Dedifferentiated amniotic fluid mesenchymal stem cell (primary cell): ENCODE results near the gene PRKAR1B.
"Not testable (repeated sequence)": the region's sequence is repeated elsewhere in the genome, so short reads cannot be mapped to it uniquely, and the experiment has no call there.

Experiments used
- DNase-seq: peaks from one replicate; pipeline ENCODE4 v3.0.0-alpha.2; 2016; ENCODE audit errors: extremely low spot score

PRKAR1B gene

DNA sequence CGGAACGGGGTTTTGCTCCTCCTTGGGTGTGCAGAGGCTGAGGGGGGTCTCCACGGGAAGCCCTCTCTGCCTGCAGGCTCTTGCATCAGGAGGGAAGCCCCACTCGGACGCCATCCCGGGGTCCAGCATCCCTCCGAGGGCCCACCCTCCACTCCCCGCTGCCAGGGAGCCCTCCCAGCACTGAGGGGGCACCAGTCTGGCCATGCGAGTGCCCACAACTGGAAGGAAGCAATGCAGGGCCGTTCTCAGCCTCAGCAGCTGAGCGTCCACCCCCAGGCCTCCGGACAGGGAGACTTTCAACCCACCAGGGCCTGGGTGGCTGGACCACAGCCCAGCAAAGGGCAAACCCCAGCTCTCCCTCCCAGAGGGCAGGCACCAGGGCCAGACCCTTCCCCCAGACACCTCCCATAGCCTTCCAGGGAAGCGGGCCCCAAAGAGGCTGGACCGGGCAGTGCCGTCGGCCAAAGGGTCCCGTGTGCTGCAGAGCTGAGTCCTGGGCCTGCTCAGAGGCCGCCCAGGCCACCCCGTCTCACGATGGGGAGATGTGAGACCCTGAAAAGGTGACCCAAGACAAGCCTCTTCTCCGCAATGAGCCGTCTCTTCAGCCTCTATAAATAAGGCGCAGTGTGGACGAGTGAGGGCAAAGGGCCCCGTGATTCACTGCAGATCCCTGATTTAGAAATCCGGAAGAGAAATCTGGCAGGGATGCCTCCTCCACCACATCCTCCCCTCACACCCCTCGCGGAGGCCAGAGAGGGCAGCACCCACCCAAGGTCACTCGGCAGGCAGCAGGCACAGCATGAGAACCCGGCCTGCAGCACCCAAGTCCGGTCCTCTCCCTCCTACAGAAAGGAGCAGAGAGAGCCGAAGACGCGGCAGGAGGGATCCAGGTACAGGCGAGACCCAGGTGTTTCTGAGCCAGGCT, 82.4 kb downstream of the PRKAR1B start:
- DNase-seq: no peak

DNA sequence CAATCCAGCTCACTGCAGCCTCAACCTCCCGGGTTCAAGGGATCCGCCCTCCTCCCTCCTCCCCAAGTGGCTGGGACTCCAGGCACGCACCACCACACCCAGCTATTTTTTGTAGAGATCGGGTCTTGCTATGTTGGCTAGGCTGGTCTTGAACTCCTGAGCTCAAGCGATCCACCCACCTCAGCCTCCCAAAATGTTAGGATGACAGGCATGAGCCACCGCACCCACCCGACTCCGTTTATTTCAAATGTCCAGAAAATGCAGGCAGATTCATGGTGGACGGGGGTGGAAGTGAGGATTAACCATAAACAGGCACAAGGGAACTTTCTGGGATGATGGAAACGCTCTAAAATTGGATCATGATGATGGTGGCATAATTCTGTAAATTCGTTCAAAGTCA, 85.1 kb downstream of the PRKAR1B start:
- no peak for DNase-seq

DNA sequence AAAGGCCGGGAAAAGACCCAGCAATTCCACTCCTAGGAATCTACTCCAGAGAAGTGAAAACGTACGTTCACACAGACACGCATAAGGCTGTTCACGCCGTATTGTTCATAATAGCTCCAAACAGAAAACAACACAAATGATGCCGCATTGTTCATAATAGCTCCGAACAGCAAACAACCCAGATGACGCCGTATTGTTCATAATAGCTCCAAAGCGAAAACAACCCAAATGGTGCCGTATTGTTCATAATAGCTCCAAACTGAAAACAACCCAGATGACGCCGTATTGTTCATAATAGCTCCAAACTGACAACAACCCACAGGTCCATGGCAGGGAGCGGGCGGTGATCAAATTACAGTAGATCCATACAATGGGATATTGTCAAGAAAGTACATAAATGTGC, 85.8 kb downstream of the PRKAR1B start:
- no peak for DNase-seq

DNA sequence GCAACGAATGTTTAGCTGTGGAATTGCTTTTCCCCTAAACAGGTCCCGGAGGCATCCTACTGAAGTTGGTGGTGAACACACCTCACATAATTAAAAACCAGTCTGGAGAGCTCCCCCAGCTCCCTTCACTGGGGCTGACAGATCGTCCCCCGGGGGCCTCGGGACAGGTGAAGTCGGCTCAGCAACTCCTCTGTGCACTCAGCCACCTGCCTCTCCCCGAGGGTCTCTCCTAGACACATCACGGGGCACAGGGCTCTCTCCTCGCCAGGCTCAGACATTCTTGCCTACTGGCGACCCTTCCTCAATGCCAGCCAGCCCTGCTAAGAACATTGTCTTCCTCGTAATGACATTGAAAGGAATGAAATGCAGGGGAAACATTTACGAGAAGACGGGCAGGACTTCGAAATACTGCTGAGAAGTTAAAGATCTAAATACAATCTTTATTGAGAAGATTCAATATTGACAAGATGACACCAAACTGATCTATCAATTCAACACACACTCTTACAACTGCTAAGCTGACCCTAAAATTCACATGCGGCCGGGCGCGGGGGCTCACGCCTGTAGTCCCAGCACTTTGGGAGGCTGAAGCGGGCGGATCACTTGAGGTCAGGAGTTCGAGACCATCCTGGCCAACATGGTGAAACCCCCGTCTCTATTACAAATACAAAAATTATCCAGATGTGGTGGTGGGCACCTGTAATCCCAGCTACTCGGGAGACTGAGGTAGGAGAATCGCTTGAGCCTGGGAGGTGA, 88.6 kb downstream of the PRKAR1B start:
- no peak for DNase-seq

DNA sequence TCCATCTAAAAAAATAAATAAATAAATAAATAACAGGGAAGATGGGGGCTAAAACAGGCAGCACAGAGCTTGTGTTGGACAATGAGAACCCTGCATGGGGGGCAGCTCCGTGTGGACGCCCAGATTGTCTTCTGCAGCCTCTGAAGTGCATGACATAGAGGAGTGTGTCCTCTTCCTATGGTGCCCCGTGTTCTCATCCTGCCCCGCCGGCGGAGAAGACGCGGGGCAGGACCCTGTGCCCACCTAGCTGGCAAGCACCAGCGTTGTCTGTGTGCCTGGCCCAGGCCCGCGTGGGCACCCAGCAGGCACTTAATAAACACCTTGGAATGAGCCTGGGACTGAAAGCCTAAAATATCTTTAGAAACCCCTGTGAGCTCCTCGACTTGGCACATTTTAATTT, 89.3 kb downstream of the PRKAR1B start:
- no peak for DNase-seq

DNA sequence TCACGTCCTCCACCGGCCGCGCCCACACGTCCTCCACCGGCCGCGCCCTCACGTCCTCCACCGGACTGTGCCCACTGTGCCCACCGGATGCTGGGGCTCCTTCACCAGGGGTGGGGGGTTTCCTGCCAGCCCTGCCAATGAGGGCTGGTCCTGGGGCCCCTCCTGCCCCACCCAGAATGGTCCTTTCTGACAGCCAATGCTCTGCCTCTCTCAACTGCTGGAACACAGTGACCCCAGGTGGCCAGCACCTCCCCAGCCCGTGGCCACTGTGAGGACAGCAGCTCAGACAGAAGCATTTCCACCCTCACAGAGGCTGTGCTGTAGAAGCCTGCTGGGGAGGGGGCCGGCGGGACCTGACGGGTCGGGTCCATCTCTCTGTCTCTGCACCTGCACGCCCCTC, 90.7 kb downstream of the PRKAR1B start:
- no peak for DNase-seq

DNA sequence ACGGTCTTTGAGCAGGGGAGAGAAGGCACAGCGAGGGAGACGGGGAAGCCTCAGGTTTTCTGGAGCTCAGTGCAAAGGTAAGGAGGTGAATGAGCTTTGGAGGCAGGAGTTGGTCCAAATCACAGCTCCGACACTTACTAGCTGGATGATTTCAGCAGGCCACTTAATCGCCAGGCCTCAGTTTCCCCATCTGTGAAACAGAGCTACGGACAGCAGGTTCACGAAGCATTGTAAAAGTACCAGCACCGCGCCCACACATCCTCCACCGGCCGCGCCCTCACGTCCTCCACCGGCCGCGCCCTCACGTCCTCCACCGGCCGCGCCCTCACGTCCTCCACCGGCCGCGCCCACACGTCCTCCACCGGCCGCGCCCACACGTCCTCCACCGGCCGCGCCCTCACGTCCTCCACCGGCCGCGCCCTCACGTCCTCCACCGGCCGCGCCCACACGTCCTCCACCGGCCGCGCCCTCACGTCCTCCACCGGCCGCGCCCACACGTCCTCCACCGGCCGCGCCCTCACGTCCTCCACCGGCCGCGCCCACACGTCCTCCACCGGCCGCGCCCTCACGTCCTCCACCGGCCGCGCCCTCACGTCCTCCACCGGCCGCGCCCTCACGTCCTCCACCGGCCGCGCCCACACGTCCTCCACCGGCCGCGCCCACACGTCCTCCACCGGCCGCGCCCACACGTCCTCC, 91.2 kb downstream of the PRKAR1B start:
- DNase-seq: not testable (repeated sequence)

DNA sequence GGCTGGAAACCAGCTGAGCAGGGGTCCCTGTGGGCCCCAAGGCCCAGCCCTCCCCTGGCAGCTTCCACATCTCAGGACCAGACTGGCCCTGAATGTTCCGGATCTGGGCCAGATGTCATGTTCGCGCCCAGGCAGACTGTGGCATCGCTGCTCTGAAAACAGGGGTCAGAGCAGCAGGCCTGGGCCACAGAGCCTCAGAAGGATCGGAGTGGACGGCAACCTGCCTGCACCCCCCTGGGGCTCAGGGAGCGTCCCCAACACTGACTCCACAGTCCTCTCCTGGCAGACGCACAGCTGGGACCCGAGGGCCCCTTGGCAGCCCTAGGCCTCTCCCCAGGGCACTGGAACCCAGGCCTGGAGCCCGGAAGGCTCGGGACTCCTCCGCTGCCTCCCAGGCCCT, 91.9 kb downstream of the PRKAR1B start:
- no peak for DNase-seq

DNA sequence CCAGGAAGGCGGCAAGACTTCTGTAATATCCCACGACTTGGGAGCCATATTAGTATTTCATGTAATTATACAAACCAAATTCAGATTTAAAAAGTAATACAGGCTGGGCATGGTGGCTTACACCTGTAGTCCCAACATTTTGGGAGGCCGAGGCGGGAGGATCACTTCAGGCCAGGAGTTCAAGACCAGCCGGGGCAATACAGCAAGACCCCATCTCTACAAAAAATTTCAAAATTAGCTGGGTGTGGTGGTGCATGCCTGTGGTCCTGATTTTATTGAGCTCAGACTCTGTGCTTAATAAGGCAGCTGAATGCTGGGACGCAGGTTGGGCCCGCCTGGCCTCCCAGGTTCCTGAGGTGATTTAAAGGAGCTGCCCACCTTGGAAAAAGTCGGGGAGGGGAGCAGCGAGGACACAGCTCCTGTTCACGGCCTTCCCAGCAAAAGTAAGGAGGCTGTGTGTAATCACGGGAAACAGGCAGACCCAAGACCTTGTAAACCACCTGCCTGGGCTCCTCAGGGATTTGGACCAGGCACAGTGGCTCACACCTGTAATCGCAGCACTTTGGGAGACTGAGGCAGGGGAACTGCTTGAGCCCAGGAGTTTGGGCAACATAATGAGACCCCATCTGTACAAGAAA, 93.6 kb downstream of the PRKAR1B start:
- DNase-seq: no peak

DNA sequence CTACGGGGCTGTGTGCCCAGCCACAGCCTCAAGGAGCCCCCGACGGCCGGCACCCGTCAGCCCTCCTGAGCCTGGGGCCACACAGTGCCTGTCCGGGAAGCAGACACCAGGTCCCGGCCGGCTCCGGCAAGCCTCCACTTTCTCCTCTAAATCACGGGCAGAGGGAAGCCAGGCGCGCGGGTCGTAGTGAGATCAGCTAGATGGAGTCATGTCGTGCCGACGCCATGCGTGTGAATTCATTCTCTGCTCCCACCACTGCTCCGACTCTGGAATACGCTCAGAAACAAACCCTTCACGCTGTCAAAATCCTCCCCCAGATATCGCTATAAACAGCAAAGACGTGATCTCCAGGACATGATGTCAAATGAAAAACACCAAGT, 94.3 kb downstream of the PRKAR1B start:
- DNase-seq: no peak

DNA sequence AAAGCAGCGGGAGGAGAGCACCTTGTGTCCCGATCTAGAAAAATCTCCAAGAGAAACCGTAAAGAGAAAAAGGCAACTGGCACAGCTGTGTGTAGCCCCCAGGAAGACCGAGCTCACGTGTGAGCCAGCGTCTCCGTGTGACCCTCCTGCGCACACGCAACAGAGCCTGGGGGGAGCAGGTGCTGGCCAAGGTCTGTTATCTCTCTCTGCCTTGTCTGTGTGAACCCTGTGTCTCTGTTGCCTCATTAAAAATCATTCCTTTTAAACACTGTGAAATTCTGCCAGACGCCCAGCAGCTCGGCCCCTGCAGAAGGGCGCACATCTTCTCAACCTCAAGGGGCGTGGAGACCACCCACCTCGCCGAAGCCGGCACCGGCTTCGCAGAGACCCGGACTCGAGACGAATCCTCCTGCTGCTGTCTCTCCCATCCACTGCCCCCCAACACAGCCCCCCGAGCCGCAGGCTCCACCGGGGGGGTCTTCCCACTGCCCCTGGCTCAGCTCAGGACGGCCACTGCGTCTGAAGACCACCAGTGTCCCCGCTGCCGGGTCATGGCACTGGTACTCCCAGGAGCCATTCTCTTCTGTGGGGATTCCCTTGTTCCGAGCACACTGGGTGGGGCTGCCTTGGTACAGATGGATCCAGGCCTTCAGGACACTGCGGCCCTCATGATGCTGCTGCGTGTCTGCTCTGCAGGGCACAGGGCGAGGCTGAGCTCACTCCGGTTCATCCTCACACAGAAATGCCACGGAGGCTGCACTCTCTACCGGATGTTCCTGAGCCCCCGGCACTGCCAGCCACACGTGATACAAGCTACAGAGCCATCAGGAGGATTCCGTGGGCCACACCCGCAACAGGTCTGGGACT, 94.9 kb downstream of the PRKAR1B start:
- DNase-seq: no peak

DNA sequence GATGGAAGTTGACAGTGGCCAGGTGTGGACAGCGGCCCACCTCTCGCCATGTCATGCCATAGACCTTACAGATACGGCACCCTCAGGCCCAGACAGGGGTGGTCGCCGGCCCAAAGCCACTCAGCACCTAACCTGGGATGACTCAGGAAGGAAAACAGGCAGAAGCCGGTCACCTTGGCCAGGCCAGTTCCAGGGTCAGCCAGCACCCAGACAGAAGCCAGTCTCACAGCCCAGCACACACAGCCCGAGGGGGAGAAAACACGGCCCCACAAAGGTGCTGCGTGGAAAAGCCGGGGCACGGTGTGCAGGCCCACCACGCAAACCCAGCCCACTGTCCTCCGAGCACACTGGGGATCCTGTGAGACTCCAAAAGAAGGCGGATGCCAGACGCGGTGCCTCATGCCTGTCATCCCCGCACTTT, 95.8 kb downstream of the PRKAR1B start:
- no peak for DNase-seq

DNA sequence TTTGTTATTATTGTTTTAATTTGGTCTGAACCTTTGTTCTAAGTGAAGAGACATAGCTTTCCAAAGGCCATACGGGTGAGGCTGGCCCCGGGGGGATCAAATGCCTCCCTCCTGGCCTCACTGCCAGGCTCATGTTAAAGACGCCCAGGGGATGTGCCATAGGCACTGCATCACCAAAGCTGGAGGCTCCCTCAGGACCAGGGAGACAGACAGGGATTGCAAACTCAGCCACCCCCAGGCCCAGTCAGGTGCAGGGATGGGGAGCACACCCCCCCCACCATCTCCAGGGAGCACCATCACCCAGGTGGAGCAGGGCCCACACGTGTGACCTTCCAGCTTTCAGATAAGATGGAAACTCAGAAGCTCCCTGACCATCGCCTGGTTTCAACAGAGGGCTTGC, 96.5 kb downstream of the PRKAR1B start:
- no peak for DNase-seq

DNA sequence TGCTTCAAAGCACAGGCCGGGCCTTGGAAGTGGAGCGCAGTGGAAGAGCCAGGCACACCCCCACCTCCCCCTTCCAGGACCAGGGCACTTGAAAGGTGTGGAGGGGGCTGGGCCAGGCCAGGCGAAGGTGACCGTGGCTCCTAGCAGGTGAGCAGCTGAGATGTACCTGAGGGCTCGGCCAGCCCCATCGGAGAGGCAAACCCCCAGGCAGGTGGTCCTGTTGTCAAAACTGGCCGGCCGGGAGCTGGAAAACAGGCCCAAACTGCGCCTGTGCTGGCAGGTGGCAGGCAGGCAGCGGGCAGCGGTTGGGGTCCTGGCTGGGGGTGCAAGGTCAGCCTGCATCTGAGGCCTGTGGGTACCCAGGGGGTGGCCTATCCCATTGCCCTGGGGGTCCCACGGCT, 97.0 kb downstream of the PRKAR1B start:
- DNase-seq: no peak

DNA sequence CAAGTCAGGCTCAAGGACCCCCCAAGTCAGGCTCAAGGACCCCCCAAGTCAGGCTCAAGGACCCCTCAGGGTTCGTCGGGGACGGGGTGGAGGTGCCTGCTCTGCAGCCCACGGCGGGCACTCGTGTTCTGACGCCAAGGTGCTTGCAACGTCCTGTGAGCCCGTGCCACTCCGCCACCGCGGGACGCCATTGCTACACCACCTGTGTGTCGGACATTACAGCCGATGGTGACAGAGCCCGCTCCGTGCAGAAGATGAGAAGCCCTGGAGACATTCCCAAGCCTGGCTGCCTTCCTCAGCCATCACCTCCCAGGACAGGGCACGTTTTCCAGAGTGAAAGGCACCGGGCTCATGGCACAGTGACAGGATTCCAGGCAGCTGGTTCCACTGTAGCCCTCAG, 98.3 kb downstream of the PRKAR1B start:
- no peak for DNase-seq

DNA sequence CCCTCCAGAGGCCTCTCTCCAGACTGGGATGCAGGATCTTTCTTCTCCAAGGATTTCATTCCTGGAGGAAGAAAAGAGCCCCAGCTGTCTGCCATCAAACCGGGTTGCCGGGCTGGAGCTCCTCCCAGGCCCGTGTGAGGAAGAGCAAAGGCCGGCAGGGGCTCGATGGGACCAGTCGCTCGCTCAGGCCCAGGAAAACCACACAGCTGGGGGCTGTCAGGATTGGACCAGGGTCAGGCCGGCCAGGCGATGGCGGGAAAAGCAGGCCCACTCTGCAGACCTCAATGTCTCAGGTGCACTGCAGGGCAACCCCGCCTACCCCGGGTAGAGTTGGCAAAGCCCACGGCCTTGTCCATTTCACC, 98.7 kb downstream of the PRKAR1B start:
- no peak for DNase-seq

DNA sequence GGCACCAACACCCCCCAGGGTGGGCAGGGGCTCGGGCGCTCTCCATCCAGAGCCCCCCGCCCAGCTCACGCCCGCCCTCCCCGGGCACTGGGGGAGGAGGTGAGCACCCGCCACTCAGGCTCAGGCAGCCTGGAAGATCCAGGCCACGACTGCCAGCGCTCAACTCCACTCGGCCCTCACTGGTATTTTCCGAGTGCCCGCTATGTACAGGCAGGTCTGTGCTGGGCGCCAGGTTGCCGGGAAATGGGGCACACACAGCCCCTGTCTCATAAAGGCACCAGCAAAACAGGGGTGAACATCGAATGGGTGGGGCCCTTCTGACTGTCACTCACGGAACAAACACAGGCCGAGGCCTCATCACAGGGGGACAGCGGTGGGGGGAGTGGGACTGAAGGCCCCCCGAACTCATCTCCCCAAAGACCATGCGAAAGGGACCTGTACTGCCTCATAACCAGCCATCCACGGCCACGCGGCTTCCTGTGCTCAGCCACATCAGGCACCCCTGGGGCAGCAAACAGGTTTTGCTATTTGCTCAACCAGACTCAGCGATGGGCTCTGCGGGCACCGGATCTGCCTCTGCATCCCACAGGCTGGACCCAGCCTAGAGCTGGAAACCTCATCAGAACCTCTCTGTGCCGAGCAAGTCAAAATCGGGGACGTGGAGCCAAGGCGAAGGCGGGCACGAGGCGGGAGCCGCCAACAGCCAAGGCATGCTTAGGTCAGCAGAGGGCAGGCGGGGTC, 99.2 kb downstream of the PRKAR1B start:
- DNase-seq: no peak

DNA sequence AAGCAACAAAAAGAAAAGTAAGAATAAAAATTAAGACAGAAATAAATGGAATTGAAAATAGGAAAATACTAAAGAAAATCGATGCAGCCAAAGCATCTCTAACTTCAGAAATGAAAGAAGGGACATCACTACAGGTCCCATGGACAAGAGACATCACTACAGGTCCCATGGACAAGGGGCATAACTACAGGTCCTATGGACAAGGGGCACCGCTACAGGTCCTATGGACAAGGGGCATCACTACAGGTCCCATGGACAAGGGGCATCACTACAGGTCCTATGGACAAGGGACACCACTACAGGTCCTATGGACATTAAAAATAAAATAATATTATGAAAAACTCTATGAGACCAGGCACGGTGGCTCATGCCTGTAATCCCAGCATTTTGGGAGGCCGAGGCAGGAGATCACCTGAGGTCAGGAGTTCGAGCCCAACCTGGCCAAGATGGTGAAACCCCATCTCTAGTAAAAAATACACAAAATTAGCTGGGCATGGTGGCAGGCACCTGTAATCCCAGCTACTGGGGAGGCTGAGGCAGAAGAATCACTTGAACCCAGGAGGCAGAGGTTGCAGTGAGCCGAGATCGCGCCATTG, 101.6 kb downstream of the PRKAR1B start:
- no peak for DNase-seq

DNA sequence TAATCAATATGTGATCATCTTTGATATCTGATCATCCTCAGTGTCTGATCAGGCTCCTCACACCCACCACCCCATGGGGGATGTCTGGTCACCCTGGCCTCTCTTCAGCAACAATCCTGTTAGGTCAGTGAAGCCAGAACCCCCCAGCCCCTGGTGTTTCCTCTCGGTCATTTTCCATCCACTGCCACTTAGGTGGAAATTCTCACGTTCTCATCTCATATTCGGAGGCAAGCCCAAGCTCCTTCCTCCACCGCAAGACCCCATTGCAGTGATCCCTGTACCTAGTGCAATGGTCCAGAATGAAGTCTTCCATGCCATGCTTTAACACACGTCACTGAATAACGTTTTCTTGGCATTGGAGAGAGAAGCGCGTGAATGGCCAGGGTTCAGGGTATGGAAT, 103.6 kb downstream of the PRKAR1B start:
- DNase-seq: no peak
